GM23338 (cell line): ENCODE data around the gene ITGA8.

Source experiments
- CREB1 ChIP-seq: fragments of 250-450 bp; sonication (Bioruptor Pico); IDR thresholded peaks from 2 replicates; pipeline ENCODE4 v1.5.0; 2020; ENCODE audit warnings: low read depth, mild to moderate bottlenecking, moderate library complexity
- EZH2 ChIP-seq: fragments of 200-600 bp; sonication (generic); IDR thresholded peaks from one replicate; pipeline ENCODE4 v1.8.0; 2017; ENCODE audit warnings: antibody characterized with exemption, mild to moderate bottlenecking, low read depth; ENCODE audit not compliant: unreplicated experiment
- EZH2phosphoT487 ChIP-seq: fragments of 200-600 bp; sonication (generic); IDR thresholded peaks from one replicate; pipeline ENCODE4 v1.8.1; 2018; ENCODE audit warnings: antibody characterized with exemption; ENCODE audit not compliant: unreplicated experiment
- JUNB ChIP-seq: IDR thresholded peaks from one replicate; pipeline ENCODE4 v1.6.1; 2016; ENCODE audit warnings: antibody characterized with exemption; ENCODE audit not compliant: unreplicated experiment
- POLR2AphosphoS5 ChIP-seq: IDR thresholded peaks from 2 replicates; pipeline ENCODE4 v1.6.1; 2016; ENCODE audit warnings: antibody characterized with exemption, low read depth
- STAT1 ChIP-seq: IDR thresholded peaks from one replicate; pipeline ENCODE4 v1.6.1; 2016; ENCODE audit warnings: antibody characterized with exemption; ENCODE audit not compliant: unreplicated experiment
- ZNF114 ChIP-seq: fragments of 250-450 bp; sonication (Bioruptor Pico); IDR thresholded peaks from 2 replicates; pipeline ENCODE4 v1.5.0; 2020; ENCODE audit warnings: mild to moderate bottlenecking, moderate library complexity
- ZNF331 ChIP-seq: fragments of 250-450 bp; sonication (Bioruptor Pico); IDR thresholded peaks from 2 replicates; pipeline ENCODE4 v1.5.0; 2020; ENCODE audit warnings: low read depth, mild to moderate bottlenecking, moderate library complexity
- TF ChIP-seq, protein P1 (sequence below), 2 experiments: fragments of 200-600 bp in 1 of 2; sonication (generic) in 1 of 2; conservative IDR thresholded peaks; 2 replicates each; pipeline versions ENCODE4 v1.5.1 to v1.6.1; 2016 to 2017; ENCODE audit warnings: antibody characterized with exemption in 2 of 2, low read depth in 2 of 2, mild to moderate bottlenecking in 2 of 2, moderate library complexity in 1 of 2
- TF ChIP-seq, protein P2 (sequence below): IDR thresholded peaks from one replicate; pipeline ENCODE4 v1.6.1; 2018; ENCODE audit warnings: antibody characterized with exemption; ENCODE audit not compliant: unreplicated experiment
- TF ChIP-seq, protein P3 (sequence below): IDR thresholded peaks from 2 replicates; pipeline ENCODE4 v1.6.1; 2016; ENCODE audit warnings: antibody characterized with exemption
- TF ChIP-seq, protein P4 (sequence below): fragments of 250-450 bp; sonication (Bioruptor Pico); IDR thresholded peaks from 2 replicates; pipeline ENCODE4 v1.5.0; 2020; ENCODE audit warnings: mild to moderate bottlenecking, moderate library complexity

DNA sequence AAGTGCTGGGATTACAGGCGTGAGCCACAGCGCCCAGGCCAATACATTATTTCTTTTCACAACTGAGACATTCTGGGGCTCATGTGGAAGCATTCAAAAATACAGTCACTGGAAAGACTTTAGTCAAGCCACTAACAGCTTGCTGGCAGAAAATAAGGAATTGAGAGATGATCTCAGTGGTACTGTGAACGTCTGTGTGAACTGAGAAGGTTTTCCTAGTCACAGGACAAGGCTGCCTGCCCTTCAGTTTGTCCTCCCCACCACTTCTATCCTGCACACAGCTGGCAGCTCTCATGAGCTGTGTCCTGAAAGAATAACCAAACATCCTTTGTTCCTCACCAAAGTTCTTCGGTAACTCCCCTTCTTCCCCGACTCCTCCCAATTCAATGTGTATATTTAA is 31.3 kb upstream of the ITGA8 start:
- TF ChIP-seq, protein P1, sequence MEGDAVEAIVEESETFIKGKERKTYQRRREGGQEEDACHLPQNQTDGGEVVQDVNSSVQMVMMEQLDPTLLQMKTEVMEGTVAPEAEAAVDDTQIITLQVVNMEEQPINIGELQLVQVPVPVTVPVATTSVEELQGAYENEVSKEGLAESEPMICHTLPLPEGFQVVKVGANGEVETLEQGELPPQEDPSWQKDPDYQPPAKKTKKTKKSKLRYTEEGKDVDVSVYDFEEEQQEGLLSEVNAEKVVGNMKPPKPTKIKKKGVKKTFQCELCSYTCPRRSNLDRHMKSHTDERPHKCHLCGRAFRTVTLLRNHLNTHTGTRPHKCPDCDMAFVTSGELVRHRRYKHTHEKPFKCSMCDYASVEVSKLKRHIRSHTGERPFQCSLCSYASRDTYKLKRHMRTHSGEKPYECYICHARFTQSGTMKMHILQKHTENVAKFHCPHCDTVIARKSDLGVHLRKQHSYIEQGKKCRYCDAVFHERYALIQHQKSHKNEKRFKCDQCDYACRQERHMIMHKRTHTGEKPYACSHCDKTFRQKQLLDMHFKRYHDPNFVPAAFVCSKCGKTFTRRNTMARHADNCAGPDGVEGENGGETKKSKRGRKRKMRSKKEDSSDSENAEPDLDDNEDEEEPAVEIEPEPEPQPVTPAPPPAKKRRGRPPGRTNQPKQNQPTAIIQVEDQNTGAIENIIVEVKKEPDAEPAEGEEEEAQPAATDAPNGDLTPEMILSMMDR (conservative IDR thresholded peaks at IDR 0.05; ENCODE audit: low read depth in 2 of 2): no peak
- TF ChIP-seq, protein P2, sequence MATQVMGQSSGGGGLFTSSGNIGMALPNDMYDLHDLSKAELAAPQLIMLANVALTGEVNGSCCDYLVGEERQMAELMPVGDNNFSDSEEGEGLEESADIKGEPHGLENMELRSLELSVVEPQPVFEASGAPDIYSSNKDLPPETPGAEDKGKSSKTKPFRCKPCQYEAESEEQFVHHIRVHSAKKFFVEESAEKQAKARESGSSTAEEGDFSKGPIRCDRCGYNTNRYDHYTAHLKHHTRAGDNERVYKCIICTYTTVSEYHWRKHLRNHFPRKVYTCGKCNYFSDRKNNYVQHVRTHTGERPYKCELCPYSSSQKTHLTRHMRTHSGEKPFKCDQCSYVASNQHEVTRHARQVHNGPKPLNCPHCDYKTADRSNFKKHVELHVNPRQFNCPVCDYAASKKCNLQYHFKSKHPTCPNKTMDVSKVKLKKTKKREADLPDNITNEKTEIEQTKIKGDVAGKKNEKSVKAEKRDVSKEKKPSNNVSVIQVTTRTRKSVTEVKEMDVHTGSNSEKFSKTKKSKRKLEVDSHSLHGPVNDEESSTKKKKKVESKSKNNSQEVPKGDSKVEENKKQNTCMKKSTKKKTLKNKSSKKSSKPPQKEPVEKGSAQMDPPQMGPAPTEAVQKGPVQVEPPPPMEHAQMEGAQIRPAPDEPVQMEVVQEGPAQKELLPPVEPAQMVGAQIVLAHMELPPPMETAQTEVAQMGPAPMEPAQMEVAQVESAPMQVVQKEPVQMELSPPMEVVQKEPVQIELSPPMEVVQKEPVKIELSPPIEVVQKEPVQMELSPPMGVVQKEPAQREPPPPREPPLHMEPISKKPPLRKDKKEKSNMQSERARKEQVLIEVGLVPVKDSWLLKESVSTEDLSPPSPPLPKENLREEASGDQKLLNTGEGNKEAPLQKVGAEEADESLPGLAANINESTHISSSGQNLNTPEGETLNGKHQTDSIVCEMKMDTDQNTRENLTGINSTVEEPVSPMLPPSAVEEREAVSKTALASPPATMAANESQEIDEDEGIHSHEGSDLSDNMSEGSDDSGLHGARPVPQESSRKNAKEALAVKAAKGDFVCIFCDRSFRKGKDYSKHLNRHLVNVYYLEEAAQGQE: no peak
- TF ChIP-seq EZH2phosphoT487: no peak
- TF ChIP-seq ZNF331 (CRISPR knock-in tag): no peak
- TF ChIP-seq EZH2: no peak
- TF ChIP-seq CREB1 (CRISPR knock-in tag): no peak
- no peak for TF ChIP-seq POLR2AphosphoS5
- TF ChIP-seq, protein P3, sequence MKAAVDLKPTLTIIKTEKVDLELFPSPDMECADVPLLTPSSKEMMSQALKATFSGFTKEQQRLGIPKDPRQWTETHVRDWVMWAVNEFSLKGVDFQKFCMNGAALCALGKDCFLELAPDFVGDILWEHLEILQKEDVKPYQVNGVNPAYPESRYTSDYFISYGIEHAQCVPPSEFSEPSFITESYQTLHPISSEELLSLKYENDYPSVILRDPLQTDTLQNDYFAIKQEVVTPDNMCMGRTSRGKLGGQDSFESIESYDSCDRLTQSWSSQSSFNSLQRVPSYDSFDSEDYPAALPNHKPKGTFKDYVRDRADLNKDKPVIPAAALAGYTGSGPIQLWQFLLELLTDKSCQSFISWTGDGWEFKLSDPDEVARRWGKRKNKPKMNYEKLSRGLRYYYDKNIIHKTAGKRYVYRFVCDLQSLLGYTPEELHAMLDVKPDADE: no peak
- TF ChIP-seq STAT1: no peak
- no peak for TF ChIP-seq JUNB
- TF ChIP-seq, protein P4, sequence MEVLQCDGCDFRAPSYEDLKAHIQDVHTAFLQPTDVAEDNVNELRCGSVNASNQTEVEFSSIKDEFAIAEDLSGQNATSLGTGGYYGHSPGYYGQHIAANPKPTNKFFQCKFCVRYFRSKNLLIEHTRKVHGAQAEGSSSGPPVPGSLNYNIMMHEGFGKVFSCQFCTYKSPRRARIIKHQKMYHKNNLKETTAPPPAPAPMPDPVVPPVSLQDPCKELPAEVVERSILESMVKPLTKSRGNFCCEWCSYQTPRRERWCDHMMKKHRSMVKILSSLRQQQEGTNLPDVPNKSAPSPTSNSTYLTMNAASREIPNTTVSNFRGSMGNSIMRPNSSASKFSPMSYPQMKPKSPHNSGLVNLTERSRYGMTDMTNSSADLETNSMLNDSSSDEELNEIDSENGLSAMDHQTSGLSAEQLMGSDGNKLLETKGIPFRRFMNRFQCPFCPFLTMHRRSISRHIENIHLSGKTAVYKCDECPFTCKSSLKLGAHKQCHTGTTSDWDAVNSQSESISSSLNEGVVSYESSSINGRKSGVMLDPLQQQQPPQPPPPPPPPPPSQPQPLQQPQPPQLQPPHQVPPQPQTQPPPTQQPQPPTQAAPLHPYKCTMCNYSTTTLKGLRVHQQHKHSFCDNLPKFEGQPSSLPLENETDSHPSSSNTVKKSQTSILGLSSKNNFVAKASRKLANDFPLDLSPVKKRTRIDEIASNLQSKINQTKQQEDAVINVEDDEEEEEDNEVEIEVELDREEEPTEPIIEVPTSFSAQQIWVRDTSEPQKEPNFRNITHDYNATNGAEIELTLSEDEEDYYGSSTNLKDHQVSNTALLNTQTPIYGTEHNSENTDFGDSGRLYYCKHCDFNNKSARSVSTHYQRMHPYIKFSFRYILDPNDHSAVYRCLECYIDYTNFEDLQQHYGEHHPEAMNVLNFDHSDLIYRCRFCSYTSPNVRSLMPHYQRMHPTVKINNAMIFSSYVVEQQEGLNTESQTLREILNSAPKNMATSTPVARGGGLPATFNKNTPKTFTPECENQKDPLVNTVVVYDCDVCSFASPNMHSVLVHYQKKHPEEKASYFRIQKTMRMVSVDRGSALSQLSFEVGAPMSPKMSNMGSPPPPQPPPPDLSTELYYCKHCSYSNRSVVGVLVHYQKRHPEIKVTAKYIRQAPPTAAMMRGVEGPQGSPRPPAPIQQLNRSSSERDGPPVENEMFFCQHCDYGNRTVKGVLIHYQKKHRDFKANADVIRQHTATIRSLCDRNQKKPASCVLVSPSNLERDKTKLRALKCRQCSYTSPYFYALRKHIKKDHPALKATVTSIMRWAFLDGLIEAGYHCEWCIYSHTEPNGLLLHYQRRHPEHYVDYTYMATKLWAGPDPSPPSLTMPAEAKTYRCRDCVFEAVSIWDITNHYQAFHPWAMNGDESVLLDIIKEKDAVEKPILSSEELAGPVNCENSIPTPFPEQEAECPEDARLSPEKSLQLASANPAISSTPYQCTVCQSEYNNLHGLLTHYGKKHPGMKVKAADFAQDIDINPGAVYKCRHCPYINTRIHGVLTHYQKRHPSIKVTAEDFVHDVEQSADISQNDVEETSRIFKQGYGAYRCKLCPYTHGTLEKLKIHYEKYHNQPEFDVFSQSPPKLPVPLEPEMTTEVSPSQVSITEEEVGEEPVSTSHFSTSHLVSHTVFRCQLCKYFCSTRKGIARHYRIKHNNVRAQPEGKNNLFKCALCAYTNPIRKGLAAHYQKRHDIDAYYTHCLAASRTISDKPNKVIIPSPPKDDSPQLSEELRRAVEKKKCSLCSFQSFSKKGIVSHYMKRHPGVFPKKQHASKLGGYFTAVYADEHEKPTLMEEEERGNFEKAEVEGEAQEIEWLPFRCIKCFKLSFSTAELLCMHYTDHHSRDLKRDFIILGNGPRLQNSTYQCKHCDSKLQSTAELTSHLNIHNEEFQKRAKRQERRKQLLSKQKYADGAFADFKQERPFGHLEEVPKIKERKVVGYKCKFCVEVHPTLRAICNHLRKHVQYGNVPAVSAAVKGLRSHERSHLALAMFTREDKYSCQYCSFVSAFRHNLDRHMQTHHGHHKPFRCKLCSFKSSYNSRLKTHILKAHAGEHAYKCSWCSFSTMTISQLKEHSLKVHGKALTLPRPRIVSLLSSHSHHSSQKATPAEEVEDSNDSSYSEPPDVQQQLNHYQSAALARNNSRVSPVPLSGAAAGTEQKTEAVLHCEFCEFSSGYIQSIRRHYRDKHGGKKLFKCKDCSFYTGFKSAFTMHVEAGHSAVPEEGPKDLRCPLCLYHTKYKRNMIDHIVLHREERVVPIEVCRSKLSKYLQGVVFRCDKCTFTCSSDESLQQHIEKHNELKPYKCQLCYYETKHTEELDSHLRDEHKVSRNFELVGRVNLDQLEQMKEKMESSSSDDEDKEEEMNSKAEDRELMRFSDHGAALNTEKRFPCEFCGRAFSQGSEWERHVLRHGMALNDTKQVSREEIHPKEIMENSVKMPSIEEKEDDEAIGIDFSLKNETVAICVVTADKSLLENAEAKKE (CRISPR knock-in tag): no peak
- no peak for TF ChIP-seq ZNF114 (CRISPR knock-in tag)
